Choroid plexus epithelial cell (primary cell): Measurements from ENCODE around the gene HTR4.

Source experiments
- DNase-seq: peaks from one replicate; pipeline ENCODE4 v3.0.0-alpha.2; 2010; ENCODE audit warnings: low read depth
- H3K4me3 ChIP-seq: 2 replicates; pipeline ENCODE4 v1.5.1; 2011; ENCODE audit warnings: low read depth, mild to moderate bottlenecking, control low read depth, low read length, moderate library complexity
- CTCF ChIP-seq: conservative IDR thresholded peaks from 2 replicates; pipeline ENCODE4 v1.5.1; 2011; ENCODE audit warnings: low read depth, mild to moderate bottlenecking, control low read depth, inconsistent platforms, low read length, moderate library complexity

Gene HTR4

GRCh38 chr5:148561801-148562311 is 92.5 kb downstream of the HTR4 start:
- TF ChIP-seq CTCF: no peak
- no peak overlapping the region for H3K4me3 ChIP-seq
- no peak for DNase-seq

GRCh38 chr5:148559461-148559860 is 94.9 kb downstream of the HTR4 start:
- no peak overlapping the region for H3K4me3 ChIP-seq
- no peak for DNase-seq
- no peak for TF ChIP-seq CTCF

- no peak for TF ChIP-seq CTCF
- no peak for DNase-seq
- no peak overlapping the region for H3K4me3 ChIP-seq
Observed at GRCh38 chr5:148558892-148559291, 95.4 kb downstream of the HTR4 start.

GRCh38 chr5:148556835-148557234 is 97.5 kb downstream of the HTR4 start:
- DNase-seq: no peak
- no peak for TF ChIP-seq CTCF
- no peak overlapping the region for H3K4me3 ChIP-seq

- TF ChIP-seq CTCF: no peak
- H3K4me3 ChIP-seq: no peak overlapping the region
Observed at GRCh38 chr5:148554621-148555020, 99.7 kb downstream of the HTR4 start.

GRCh38 chr5:148543727-148544126 is 110.6 kb downstream of the HTR4 start:
- TF ChIP-seq CTCF: no peak
- DNase-seq: peak; percentile 8
- no peak overlapping the region for H3K4me3 ChIP-seq

More at GRCh38 chr5:148554621-148555020, 99.7 kb downstream of the HTR4 start:
- DNase-seq: no peak

- no peak overlapping the region for H3K4me3 ChIP-seq
- peak; percentile 10 for DNase-seq
- no peak for TF ChIP-seq CTCF
Observed at GRCh38 chr5:148542812-148543211, 111.5 kb downstream of the HTR4 start.
